GM12874 (cell line): ENCODE data around the gene ZNF804B.

Experiments
- TF ChIP-seq, protein P1 (sequence below): IDR thresholded peaks from 2 replicates; pipeline ENCODE4 v1.5.1; 2011; ENCODE audit warnings: low read depth, mild to moderate bottlenecking, control low read depth, low read length, moderate library complexity; ENCODE audit not compliant: insufficient read depth

The ZNF804B gene

DNA sequence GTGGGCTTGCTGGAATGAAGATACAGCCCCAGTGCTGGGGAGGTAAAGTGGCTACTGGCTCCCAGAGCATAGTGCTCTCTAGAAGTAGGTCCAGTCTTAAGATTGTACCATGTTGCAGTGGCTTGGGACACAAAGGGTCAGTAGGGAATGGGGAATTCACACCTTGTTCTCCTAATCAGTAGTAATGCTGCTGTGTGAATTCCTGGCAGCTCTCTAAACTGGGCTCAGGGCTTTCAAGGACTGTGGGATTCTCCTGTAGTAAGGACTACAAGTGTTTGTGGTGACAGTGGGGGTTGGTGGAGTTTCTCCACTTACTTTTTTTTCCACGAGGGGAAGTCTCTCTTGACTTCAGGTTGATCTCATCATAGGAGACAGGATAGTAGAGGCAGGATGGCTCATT, 262.2 kb downstream of the ZNF804B start:
- TF ChIP-seq, protein P1, sequence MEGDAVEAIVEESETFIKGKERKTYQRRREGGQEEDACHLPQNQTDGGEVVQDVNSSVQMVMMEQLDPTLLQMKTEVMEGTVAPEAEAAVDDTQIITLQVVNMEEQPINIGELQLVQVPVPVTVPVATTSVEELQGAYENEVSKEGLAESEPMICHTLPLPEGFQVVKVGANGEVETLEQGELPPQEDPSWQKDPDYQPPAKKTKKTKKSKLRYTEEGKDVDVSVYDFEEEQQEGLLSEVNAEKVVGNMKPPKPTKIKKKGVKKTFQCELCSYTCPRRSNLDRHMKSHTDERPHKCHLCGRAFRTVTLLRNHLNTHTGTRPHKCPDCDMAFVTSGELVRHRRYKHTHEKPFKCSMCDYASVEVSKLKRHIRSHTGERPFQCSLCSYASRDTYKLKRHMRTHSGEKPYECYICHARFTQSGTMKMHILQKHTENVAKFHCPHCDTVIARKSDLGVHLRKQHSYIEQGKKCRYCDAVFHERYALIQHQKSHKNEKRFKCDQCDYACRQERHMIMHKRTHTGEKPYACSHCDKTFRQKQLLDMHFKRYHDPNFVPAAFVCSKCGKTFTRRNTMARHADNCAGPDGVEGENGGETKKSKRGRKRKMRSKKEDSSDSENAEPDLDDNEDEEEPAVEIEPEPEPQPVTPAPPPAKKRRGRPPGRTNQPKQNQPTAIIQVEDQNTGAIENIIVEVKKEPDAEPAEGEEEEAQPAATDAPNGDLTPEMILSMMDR, result no peak

- TF ChIP-seq, protein P1, result no peak
Measured at GRCh38 chr7:89023206-89023605, 263.7 kb downstream of the ZNF804B start.

- TF ChIP-seq, protein P1, result no peak
Measured at GRCh38 chr7:89023877-89024276, 264.4 kb downstream of the ZNF804B start.

DNA sequence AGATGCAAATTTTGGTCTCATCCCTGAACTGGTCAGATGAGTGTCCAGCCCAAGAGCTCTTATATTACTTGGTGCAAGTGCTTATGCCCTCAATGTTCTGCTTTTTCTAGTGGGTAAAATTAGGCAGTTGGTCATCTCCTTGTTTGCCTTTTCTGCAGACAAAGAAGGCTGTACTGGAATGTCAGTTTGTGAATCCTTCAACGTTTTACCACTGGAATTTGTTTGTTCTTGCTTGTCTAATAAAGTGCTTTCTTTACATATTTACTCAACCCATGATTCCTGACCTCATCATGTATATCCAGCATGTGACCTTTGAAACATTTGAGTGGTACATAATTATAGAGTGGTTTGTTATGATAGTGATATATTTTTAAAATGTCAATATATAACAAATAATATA, 268.3 kb downstream of the ZNF804B start:
- TF ChIP-seq, protein P1, result no peak

DNA sequence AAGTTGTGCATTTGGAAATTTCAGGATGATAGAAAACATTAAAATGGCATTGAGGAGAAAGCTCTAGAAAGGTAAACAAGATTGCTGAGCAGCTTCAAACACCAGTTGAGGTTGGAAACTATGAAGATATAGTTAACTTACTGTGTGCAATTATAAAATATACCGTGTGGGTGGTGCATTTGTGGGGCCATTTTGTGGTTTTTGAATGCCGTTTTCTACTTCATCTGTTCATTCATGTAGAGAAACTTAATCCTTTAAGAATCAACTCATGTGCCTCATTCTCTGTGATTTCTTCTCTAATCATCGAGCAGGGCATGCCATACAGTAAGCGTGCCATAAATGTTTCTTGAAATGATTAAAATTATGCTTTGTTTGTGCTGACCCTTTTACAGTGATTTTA, 268.8 kb downstream of the ZNF804B start:
- TF ChIP-seq, protein P1, result no peak

DNA sequence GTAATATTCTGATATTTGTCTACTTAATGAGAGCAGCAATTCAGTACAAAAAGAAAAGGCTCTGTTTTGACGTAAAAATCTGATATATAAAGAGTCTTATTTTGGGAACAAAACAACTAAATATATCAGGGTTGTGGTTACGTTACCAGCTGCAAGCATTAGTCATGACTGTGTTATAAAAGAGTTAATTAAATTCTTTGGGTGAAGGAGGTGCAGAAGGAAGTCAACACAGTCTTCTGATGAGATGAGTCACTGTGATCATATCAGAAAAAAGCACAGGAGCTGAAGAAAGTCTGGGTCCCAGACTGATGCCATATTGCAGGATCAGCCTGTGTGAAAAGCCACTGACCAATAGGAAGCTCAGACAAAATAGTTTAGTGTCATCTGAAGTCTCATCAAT, 270.4 kb downstream of the ZNF804B start:
- TF ChIP-seq, protein P1, result no peak

DNA sequence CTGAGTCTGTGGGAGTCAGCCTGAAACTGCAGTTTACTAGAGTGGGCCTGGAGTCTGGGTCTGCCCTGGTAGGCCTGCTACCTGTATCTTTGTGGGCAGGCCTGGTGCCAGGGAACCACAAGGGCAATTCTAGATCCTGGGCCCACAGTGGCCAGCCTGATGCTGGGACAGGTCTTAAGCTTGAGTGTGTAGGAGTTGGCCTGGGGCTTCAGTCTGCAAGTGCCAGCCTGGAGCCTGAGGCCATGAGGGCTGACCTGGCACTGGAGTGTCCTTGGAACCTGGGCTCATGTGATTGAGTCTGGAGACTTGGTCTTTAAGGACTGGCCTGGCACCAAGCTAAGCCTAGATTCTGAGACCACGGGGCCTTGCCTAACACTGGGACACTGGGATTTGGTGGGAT, 281.7 kb downstream of the ZNF804B start:
- TF ChIP-seq, protein P1, result no peak

- TF ChIP-seq, protein P1, result no peak
Measured at GRCh38 chr7:89042940-89043339, 283.4 kb downstream of the ZNF804B start.
